ENCODE results near the gene CFAP46. TPM values are rescaled to one million over a fixed set of nuclear protein-coding genes. Genes with fewer than 3 reads are reported as not detected.

Gene CFAP46
- total and polyA plus RNA-seq, 9 of the 15 experiments (the other 6 are each of a cell fraction or from before 2014, with no cell fraction given), result not detected

DNA sequence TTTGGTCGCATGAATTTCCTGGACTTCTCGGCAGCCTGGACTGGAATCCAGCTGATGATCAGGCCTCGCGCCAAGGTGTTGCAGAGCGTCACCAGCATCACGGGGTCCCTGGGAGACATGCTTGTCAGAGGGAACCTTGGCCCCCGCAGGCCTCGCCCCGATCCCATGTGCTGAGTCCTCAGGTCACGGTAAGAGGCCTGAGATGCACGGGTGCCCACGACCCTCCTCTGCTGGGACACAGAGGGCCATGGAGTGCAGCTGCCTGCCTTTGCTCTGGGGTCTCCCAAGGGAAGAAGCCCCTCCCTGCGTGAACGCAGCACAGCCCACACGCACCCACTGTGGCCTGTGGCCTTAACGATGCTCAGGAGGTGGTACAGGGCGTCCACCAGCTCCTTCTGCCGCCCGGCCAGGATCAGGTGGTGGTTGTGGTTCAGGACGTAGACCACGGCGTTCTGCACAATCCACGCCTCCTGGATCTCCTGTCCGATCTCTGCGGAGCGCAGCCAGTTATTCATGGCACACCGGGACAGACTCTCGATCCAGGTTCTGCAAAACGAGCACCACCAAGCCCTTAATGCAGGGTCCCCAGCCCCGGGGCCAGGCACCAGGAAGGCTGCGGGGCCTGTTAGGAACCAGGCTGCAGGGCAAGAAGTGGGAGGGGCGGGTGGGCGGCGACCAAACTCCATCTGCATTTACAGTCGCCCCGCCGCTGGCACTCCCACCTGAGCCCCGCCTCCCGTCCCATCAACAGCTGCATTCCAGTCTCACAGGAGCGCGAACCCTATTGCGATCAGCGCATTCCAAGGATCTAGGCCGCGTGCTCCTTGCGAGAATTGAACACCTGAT, 29.4 kb downstream of the CFAP46 start:
- Histone ChIP-seq H3K4me1 (replicated peaks in 1 of 2; ENCODE audit: control insufficient read depth in 2 of 2, insufficient read depth in 2 of 2, low read length in 2 of 2) (no peaks in the 10 kb centered on the region; a peak in 1 of 5 replicates), H3K9me1 (ENCODE audit: control insufficient read depth, insufficient read depth, low read length) (no peaks in the 10 kb centered on the region), H3K4me3 (no peak overlapping the region), H3K27ac (ENCODE audit: extremely low read depth, low read depth, low read length) (no peak overlapping the region), H3K27me3 (ENCODE audit: control insufficient read depth in 2 of 2, insufficient read depth in 2 of 2, low read length in 2 of 2) (peaks cover 0 to 34% of the 10 kb centered on the region in 2 experiments; a peak in 2 of 5 replicates), H2AFZ (ENCODE audit: low read depth, low read length) (no peak overlapping the region), H4K20me1 (replicated peaks; ENCODE audit: control insufficient read depth, insufficient read depth, low read length) (no peaks in the 10 kb centered on the region), H3K4me2 (ENCODE audit: insufficient read depth, low read length) (no peak overlapping the region), H3K36me3 (ENCODE audit: control insufficient read depth, insufficient read depth, low read length) (no peaks in the 10 kb centered on the region), H3K9me3 (replicated peaks; ENCODE audit: control insufficient read depth, insufficient read depth, low read depth, low read length) (no peaks in the 10 kb centered on the region), H3K79me2 (ENCODE audit: control insufficient read depth, insufficient read depth, low read length) (no peaks in the 10 kb centered on the region), H3K9ac (ENCODE audit: insufficient read depth in 1 of 2, low read depth in 2 of 2, low read length in 2 of 2) (no peak overlapping the region)
- no peak for TF ChIP-seq FOXK1 (CRISPR knock-in tag; IDR thresholded peaks at IDR 0.05; ENCODE audit: borderline replicate concordance)
- TF ChIP-seq EZH2 (IDR thresholded peaks at IDR 0.05; ENCODE audit: borderline replicate concordance, low read depth, low read length), result no peak
- TF ChIP-seq, protein P1, sequence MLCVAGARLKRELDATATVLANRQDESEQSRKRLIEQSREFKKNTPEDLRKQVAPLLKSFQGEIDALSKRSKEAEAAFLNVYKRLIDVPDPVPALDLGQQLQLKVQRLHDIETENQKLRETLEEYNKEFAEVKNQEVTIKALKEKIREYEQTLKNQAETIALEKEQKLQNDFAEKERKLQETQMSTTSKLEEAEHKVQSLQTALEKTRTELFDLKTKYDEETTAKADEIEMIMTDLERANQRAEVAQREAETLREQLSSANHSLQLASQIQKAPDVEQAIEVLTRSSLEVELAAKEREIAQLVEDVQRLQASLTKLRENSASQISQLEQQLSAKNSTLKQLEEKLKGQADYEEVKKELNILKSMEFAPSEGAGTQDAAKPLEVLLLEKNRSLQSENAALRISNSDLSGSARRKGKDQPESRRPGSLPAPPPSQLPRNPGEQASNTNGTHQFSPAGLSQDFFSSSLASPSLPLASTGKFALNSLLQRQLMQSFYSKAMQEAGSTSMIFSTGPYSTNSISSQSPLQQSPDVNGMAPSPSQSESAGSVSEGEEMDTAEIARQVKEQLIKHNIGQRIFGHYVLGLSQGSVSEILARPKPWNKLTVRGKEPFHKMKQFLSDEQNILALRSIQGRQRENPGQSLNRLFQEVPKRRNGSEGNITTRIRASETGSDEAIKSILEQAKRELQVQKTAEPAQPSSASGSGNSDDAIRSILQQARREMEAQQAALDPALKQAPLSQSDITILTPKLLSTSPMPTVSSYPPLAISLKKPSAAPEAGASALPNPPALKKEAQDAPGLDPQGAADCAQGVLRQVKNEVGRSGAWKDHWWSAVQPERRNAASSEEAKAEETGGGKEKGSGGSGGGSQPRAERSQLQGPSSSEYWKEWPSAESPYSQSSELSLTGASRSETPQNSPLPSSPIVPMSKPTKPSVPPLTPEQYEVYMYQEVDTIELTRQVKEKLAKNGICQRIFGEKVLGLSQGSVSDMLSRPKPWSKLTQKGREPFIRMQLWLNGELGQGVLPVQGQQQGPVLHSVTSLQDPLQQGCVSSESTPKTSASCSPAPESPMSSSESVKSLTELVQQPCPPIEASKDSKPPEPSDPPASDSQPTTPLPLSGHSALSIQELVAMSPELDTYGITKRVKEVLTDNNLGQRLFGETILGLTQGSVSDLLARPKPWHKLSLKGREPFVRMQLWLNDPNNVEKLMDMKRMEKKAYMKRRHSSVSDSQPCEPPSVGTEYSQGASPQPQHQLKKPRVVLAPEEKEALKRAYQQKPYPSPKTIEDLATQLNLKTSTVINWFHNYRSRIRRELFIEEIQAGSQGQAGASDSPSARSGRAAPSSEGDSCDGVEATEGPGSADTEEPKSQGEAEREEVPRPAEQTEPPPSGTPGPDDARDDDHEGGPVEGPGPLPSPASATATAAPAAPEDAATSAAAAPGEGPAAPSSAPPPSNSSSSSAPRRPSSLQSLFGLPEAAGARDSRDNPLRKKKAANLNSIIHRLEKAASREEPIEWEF (CRISPR knock-in tag; IDR thresholded peaks at IDR 0.05), result no peak
- no peak for TF ChIP-seq ARID1B (IDR thresholded peaks at IDR 0.05)
- TF ChIP-seq MEF2D (tag; conservative IDR thresholded peaks at IDR 0.05; ENCODE audit: low read depth), result no peak
- TF ChIP-seq, protein P2, sequence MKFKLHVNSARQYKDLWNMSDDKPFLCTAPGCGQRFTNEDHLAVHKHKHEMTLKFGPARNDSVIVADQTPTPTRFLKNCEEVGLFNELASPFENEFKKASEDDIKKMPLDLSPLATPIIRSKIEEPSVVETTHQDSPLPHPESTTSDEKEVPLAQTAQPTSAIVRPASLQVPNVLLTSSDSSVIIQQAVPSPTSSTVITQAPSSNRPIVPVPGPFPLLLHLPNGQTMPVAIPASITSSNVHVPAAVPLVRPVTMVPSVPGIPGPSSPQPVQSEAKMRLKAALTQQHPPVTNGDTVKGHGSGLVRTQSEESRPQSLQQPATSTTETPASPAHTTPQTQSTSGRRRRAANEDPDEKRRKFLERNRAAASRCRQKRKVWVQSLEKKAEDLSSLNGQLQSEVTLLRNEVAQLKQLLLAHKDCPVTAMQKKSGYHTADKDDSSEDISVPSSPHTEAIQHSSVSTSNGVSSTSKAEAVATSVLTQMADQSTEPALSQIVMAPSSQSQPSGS (CRISPR knock-in tag; IDR thresholded peaks at IDR 0.05), result no peak
- TF ChIP-seq ZFP1 (CRISPR knock-in tag; IDR thresholded peaks at IDR 0.05), result no peak
- TF ChIP-seq, protein P3, sequence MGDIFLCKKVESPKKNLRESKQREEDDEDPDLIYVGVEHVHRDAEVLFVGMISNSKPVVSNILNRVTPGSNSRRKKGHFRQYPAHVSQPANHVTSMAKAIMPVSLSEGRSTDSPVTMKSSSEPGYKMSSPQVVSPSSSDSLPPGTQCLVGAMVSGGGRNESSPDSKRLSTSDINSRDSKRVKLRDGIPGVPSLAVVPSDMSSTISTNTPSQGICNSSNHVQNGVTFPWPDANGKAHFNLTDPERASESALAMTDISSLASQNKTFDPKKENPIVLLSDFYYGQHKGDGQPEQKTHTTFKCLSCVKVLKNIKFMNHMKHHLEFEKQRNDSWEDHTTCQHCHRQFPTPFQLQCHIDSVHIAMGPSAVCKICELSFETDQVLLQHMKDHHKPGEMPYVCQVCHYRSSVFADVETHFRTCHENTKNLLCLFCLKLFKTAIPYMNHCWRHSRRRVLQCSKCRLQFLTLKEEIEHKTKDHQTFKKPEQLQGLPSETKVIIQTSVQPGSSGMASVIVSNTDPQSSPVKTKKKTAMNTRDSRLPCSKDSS (IDR thresholded peaks at IDR 0.05; ENCODE audit: low read depth, partially characterized antibody), result no peak
- no peak for TF ChIP-seq BACH1 (tag; IDR thresholded peaks at IDR 0.05)
- no peak for TF ChIP-seq HMG20B (CRISPR knock-in tag; IDR thresholded peaks at IDR 0.05)
- intact Hi-C loops (cut with micrococcal nuclease) (no loop called here), in situ Hi-C loops (cut with MboI) (no loop called here)
- POLR2A ChIA-PET, result no interaction called here
- DNase-seq (ENCODE audit: extremely low read depth in 1 of 4, low spot score in 3 of 4), result no peak
- no peak for ATAC-seq
- FAIRE-seq, result no peak
- WGBS (ENCODE audit: insufficient coverage, low coverage, missing lambda C conversion rate), result 31% methylated on average over 23 of the region's 46 CpGs
- CTCF ChIA-PET (ENCODE audit: low intra/inter-chr PET ratio), result no interaction called here
- no TSS peak for BruUV-seq (replicated peaks)
